Spleen (tissue), 11 donors: Measurements from ENCODE around the gene PNPO. TPM values are rescaled to one million over a fixed set of nuclear protein-coding genes. Genes with fewer than 3 reads are reported as not detected.

Experiments used
- DNase-seq: peaks from one replicate; pipeline ENCODE4 v3.0.0-alpha.2; 2020
- H3K27ac ChIP-seq, 8 donors: fragments of 200-600 bp; sonication (generic) in 7 of 8; 1 replicate in 4 of 8; 2 replicates in 4 of 8; pipeline versions ENCODE4 v1.5.0 to v1.8.0; 2016 to 2021; ENCODE audit warnings: inconsistent platforms in 4 of 8, mild to moderate bottlenecking in 4 of 8, moderate library complexity in 1 of 8
- H3K27me3 ChIP-seq, 7 donors: fragments of 200-600 bp; sonication (generic) in 6 of 7; replicated peaks in 1 of 7; 1 replicate in 4 of 7; 2 replicates in 3 of 7; pipeline versions ENCODE4 v1.5.0 to v1.8.0; 2016 to 2021; ENCODE audit warnings: inconsistent platforms in 3 of 7, mild to moderate bottlenecking in 1 of 7
- H3K36me3 ChIP-seq, 6 donors: fragments of 200-600 bp; sonication (generic) in 5 of 6; 1 replicate in 4 of 6; 2 replicates in 2 of 6; pipeline versions ENCODE4 v1.5.0 to v1.8.0; 2016 to 2021; ENCODE audit warnings: inconsistent platforms in 2 of 6
- H3K4me1 ChIP-seq, 6 donors: fragments of 200-600 bp; sonication (generic) in 5 of 6; 1 replicate in 3 of 6; 2 replicates in 3 of 6; pipeline versions ENCODE4 v1.5.0 to v1.8.0; 2016 to 2021; ENCODE audit warnings: inconsistent platforms in 3 of 6
- H3K4me3 ChIP-seq, 8 donors: fragments of 200-600 bp; sonication (generic) in 7 of 8; 1 replicate in 4 of 8; 2 replicates in 4 of 8; pipeline versions ENCODE4 v1.5.0 to v1.8.0; 2016 to 2021; ENCODE audit warnings: inconsistent platforms in 4 of 8, mild to moderate bottlenecking in 4 of 8, moderate library complexity in 2 of 8
- H3K9me3 ChIP-seq, 8 donors: fragments of 200-600 bp; sonication (generic) in 7 of 8; 1 replicate in 4 of 8; 2 replicates in 4 of 8; pipeline versions ENCODE4 v1.5.0 to v1.8.0; 2016 to 2021; ENCODE audit warnings: inconsistent platforms in 4 of 8
- CTCF ChIP-seq, 11 experiments: fragments of 200-600 bp in 7 of 11; fragments of 450-650 bp in 4 of 11; sonication (generic) in 4 of 11; IDR thresholded peaks in 8 of 11; conservative IDR thresholded peaks in 3 of 11; 1 replicate in 7 of 11; 2 replicates in 4 of 11; pipeline versions ENCODE4 v1.4.0 to v1.8.0; 2016 to 2021; ENCODE audit warnings: antibody characterized with exemption in 11 of 11, inconsistent platforms in 4 of 11, mild to moderate bottlenecking in 1 of 11
- POLR2A ChIP-seq, 3 donors: fragments of 450-650 bp; IDR thresholded peaks; one replicate each; pipeline ENCODE4 v1.5.1; 2017; ENCODE audit warnings: antibody characterized with exemption in 3 of 3, mild to moderate bottlenecking in 1 of 3
- POLR2AphosphoS5 ChIP-seq, 3 donors: sonication (generic); formaldehyde crosslinking; IDR thresholded peaks; one replicate each; pipeline ENCODE4 v1.5.1; 2017; ENCODE audit warnings: antibody characterized with exemption in 3 of 3
- WGBS, 5 donors: extraction: QIAGEN DNeasy Blood & Tissue Kit in 3 of 5; methylation state at CpG; one replicate each; pipeline versions ENCODE4 v1.1.5 to v1.1.7; 2013 to 2018; 5-methylcytosine and 5-hydroxymethylcytosine counted together
- intact Hi-C: fragments of 100-400 bp; cut with DNase I; formaldehyde crosslinking; loops from one replicate; pipeline ENCODE4 v1.15.0; 2023; ENCODE audit warnings: low total_unique reads
- polyA plus RNA-seq, 3 donors: library from polyadenylated mRNA; stranded (reverse); fragments of 200-250 nt; gene quantifications; one replicate each; pipeline ENCODE4 v1.2.1, GENCODE V29; 2013
- total RNA-seq, 7 donors: library from RNA; depleted of rRNA in 3 of 7; stranded (reverse); fragments of >200 nt in 3 of 7; fragmentation: NEBNext Ultra II Directional in 4 of 7; extraction: Animal tissue kit (Norgen Biotek cat#: 25700) in 4 of 7; gene quantifications; one replicate each; pipeline versions ENCODE4 v1.1.0 to v1.2.1, GENCODE V29; 2016 to 2021
- donor health status: healthy with polysubstance abuse.
- donor health status: DM: no; HTN: no; CAD: no; lungs with moderate emphysema.
- donor health status: DM: no; HTN: no; CAD: no.
- donor health status: Bipolar disorder and iron deficiency.
- donor health status: healthy.
- donor health status: DM: no; HTN: no; CAD: no.
- donor health status: DM: yes; HTN: yes; CAD: no.

Gene PNPO
- total and polyA plus RNA-seq, 10 donors: 6.1 to 28.9 (median 26.6) TPM

GRCh38 chr17:47898241-47898640 lies 43.1 kb upstream of the PNPO start:
- intact Hi-C loops: no loop called here

GRCh38 chr17:47899643-47900042 lies 41.7 kb upstream of the PNPO start:
- WGBS, 5 donors: 84 to 91% (median 91%) methylated on average over 4 to 5 of the region's 5 CpGs
- H3K9me3 ChIP-seq: no peaks in the 10 kb centered on the region
- H3K4me1 ChIP-seq: peaks cover 10 to 75% (median 37%) of the 10 kb centered on the region in 6 donors
- H3K27ac ChIP-seq: no peak overlapping the region
- peaks cover 0 to 56% (median 6%) of the 10 kb centered on the region in 6 donors for H3K36me3 ChIP-seq
- H3K27me3 ChIP-seq: no peaks in the 10 kb centered on the region
- no peak overlapping the region for H3K4me3 ChIP-seq
- no peak for DNase-seq
- intact Hi-C loops: no loop called here
- TF ChIP-seq POLR2A (IDR thresholded peaks at IDR 0.05) (no peak), CTCF (IDR thresholded peaks at IDR 0.05 in 8 of 11, conservative IDR thresholded peaks at IDR 0.05 in 3 of 11) (no peak)

More at GRCh38 chr17:47898241-47898640, 43.1 kb upstream of the PNPO start:
- H3K27me3 ChIP-seq: no peaks in the 10 kb centered on the region
- peaks cover 0 to 44% (median 4%) of the 10 kb centered on the region in 6 donors for H3K36me3 ChIP-seq
- H3K4me1 ChIP-seq: peaks cover 10 to 84% (median 43%) of the 10 kb centered on the region in 6 donors
- no peak overlapping the region for H3K4me3 ChIP-seq
- TF ChIP-seq POLR2AphosphoS5 (IDR thresholded peaks at IDR 0.05) (no peak), CTCF (IDR thresholded peaks at IDR 0.05 in 8 of 11, conservative IDR thresholded peaks at IDR 0.05 in 3 of 11) (no peak), POLR2A (IDR thresholded peaks at IDR 0.05) (no peak)
- H3K9me3 ChIP-seq: no peaks in the 10 kb centered on the region
- no peak for DNase-seq
- H3K27ac ChIP-seq: peak overlapping the region in 3 of 8 donors; percentile 3 to 98 (median 43)

GRCh38 chr17:47901423-47901822 lies 39.9 kb upstream of the PNPO start:
- Histone ChIP-seq H3K9me3 (no peaks in the 10 kb centered on the region), H3K36me3 (peaks cover 0 to 74% (median 6%) of the 10 kb centered on the region in 6 donors), H3K4me1 (peaks cover 10 to 86% (median 39%) of the 10 kb centered on the region in 6 donors), H3K27me3 (no peaks in the 10 kb centered on the region), H3K27ac (no peak overlapping the region), H3K4me3 (no peak overlapping the region)
- WGBS, 5 donors: 89 to 96% (median 91%) methylated on average over 7 of the region's 7 CpGs
- DNase-seq: no peak
- intact Hi-C loops: no loop called here
- no peak for TF ChIP-seq CTCF (IDR thresholded peaks at IDR 0.05 in 8 of 11, conservative IDR thresholded peaks at IDR 0.05 in 3 of 11)
- TF ChIP-seq POLR2A (IDR thresholded peaks at IDR 0.05): no peak
- TF ChIP-seq POLR2AphosphoS5 (IDR thresholded peaks at IDR 0.05): no peak

GRCh38 chr17:47902039-47902744 lies 39.2 kb upstream of the PNPO start:
- intact Hi-C loops: no loop called here

More at GRCh38 chr17:47902039-47902744, 39.2 kb upstream of the PNPO start:
- Histone ChIP-seq H3K36me3 (peaks cover 0 to 80% (median 6%) of the 10 kb centered on the region in 6 donors), H3K9me3 (no peaks in the 10 kb centered on the region), H3K27me3 (no peaks in the 10 kb centered on the region), H3K4me3 (no peak overlapping the region), H3K4me1 (peaks cover 5 to 86% (median 37%) of the 10 kb centered on the region in 6 donors), H3K27ac (no peak overlapping the region)
- DNase-seq: no peak
- WGBS, 5 donors: 78 to 91% (median 88%) methylated on average over 4 of the region's 4 CpGs
- no peak for TF ChIP-seq POLR2AphosphoS5 (IDR thresholded peaks at IDR 0.05)
- TF ChIP-seq POLR2A (IDR thresholded peaks at IDR 0.05): no peak
- TF ChIP-seq CTCF (IDR thresholded peaks at IDR 0.05 in 8 of 11, conservative IDR thresholded peaks at IDR 0.05 in 3 of 11): no peak
